ENCODE results near the gene MRPL55.

The MRPL55 gene

GRCh38 chr1:228070173-228070572, 38.9 kb downstream of the MRPL55 start:
- no peak for ATAC-seq
- Mint-ChIP-seq H3K4me3 (no peak overlapping the region), H3K9me3 (no peaks in the 10 kb centered on the region), H3K27me3 (peaks cover 36% of the 10 kb centered on the region), H3K4me1 (peaks cover 21% of the 10 kb centered on the region), H3K27ac (no peak overlapping the region), H3K36me3 (no peaks in the 10 kb centered on the region)

GRCh38 chr1:228068359-228068758, 40.7 kb downstream of the MRPL55 start:
- H3K27ac Mint-ChIP-seq: no peak overlapping the region
- peaks cover 14% of the 10 kb centered on the region for H3K4me1 Mint-ChIP-seq
- H3K36me3 Mint-ChIP-seq: no peaks in the 10 kb centered on the region
- no peaks in the 10 kb centered on the region for H3K9me3 Mint-ChIP-seq
- ATAC-seq: no peak
- H3K27me3 Mint-ChIP-seq: peaks cover 49% of the 10 kb centered on the region
- no peak overlapping the region for H3K4me3 Mint-ChIP-seq

DNA sequence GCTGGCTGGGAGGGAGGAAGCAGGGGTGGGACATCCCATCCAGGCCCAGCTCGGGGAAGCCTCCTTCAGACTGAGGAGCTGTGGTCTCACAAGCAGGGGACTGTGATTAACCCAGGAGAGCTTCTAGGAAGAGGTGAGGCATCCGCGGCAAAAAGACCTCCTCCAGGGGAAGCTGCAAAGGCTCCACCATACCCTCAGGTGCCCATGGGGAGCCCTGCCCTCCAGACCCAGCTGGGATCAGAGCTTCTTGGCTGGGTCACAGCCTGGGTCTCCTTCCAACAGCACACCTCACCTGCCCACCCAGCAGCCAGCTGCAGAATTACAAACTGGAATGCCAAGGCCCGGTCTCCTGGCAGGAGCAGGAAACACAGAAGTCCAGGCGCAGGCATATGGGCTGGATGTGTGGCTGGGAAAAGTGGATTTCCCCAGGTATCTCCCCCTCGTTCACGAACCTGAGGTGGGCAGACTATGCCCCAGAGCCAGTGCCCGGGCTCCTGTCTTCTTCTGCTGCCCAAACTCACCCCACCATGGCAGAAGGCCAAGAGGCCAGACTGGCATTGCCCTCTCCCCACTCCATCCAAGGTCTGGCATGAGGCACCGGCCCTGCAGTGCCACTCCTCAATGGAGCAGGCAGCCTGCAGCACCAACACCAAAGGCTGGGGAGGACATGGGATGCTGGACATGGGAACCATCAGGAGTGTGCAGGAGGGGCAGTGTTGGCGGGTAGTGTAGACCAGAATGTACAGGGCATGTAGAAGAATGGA, 42.0 kb downstream of the MRPL55 start:
- no peak for ATAC-seq
- no peaks in the 10 kb centered on the region for H3K9me3 Mint-ChIP-seq
- H3K27me3 Mint-ChIP-seq: peaks cover 62% of the 10 kb centered on the region
- H3K36me3 Mint-ChIP-seq: no peaks in the 10 kb centered on the region
- peaks cover 4% of the 10 kb centered on the region for H3K4me1 Mint-ChIP-seq
- no peak overlapping the region for H3K4me3 Mint-ChIP-seq
- no peak overlapping the region for H3K27ac Mint-ChIP-seq

- H3K36me3 Mint-ChIP-seq: no peaks in the 10 kb centered on the region
- H3K9me3 Mint-ChIP-seq: no peaks in the 10 kb centered on the region
- H3K4me3 Mint-ChIP-seq: no peak overlapping the region
- peaks cover 69% of the 10 kb centered on the region for H3K27me3 Mint-ChIP-seq
- no peak overlapping the region for H3K27ac Mint-ChIP-seq
- ATAC-seq: no peak
- H3K4me1 Mint-ChIP-seq: no peaks in the 10 kb centered on the region
These were observed 42.7 kb downstream of the MRPL55 start for GRCh38 chr1:228066416-228066815.

DNA sequence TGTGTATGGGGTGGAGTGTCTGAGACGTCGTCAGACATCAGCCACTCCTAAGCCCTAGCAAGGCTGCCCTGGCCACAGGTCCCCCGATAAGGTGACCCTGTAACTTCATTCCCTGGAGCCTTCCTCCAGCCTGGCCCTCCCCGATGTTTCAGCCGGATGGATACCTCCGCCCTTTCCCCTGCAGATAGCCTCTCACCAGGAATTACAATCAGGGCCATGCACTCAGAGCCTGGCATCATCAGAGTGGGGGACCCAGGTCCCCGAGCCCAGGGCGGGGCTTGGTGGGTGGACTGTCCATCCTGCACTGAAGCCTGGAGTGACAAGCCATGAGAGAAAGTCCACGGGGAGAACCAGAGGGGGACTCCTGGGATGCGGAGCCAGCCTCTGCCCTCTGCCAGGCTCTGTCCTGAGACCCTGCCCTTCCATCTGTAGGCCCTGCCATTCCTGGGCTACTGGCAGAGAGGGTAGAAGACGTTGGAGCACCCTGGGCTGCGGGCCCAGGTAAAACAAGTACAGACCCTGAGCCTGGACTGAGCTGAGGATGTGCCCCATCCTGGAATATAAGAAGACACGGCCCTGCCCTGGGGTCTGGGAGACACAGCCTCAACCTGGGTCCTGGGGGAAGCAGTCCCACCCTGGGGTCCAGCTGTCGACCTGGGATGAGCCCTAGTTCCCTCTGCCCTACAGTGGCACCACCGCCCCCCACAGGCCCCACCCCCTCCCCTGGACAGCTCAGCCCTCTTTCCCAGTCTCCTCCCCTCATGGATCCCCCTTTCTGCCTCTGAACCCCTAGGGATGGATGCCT, 43.4 kb downstream of the MRPL55 start:
- no peaks in the 10 kb centered on the region for H3K9me3 Mint-ChIP-seq
- H3K27me3 Mint-ChIP-seq: peaks cover 75% of the 10 kb centered on the region
- no peaks in the 10 kb centered on the region for H3K36me3 Mint-ChIP-seq
- no peak overlapping the region for H3K4me3 Mint-ChIP-seq
- H3K27ac Mint-ChIP-seq: no peak overlapping the region
- peaks cover 7% of the 10 kb centered on the region for H3K4me1 Mint-ChIP-seq
- no peak for ATAC-seq

- Mint-ChIP-seq H3K27ac (no peak overlapping the region), H3K4me1 (peaks cover 11% of the 10 kb centered on the region), H3K4me3 (no peak overlapping the region), H3K9me3 (no peaks in the 10 kb centered on the region), H3K27me3 (peaks cover 82% of the 10 kb centered on the region), H3K36me3 (no peaks in the 10 kb centered on the region)
- no peak for ATAC-seq
These were observed 44.2 kb downstream of the MRPL55 start for GRCh38 chr1:228064741-228065542.

DNA sequence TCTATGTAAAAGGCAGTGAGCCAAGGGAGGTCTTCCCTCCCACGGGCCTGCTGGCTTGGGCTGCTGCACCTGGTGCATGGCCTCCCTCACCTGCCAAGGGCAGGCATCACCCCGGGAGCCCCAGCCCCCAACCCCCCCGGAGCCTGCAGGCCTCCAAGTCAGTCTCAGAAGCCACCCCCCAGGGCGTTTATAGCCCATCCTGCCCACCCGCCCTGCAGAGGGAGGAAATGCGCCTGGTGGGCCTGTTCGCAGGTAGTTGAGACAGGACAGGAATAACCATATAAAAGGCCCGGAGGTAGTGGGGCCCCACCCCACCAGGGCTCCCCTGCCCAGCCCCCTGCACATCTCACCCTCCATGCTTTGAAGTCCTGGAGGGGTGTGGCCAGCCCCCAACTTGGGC, 44.8 kb downstream of the MRPL55 start:
- H3K27me3 Mint-ChIP-seq: peaks cover 82% of the 10 kb centered on the region
- H3K36me3 Mint-ChIP-seq: no peaks in the 10 kb centered on the region
- no peak for ATAC-seq

GRCh38 chr1:228063251-228064191, 45.6 kb downstream of the MRPL55 start:
- no peak for ATAC-seq
- Mint-ChIP-seq H3K36me3 (no peaks in the 10 kb centered on the region), H3K4me1 (peaks cover 11% of the 10 kb centered on the region), H3K4me3 (no peak overlapping the region), H3K27me3 (peaks cover 83% of the 10 kb centered on the region), H3K9me3 (no peaks in the 10 kb centered on the region), H3K27ac (no peak overlapping the region)

More for the DNA sequence above, 44.8 kb downstream of the MRPL55 start:
- H3K27ac Mint-ChIP-seq: no peak overlapping the region
- H3K4me3 Mint-ChIP-seq: no peak overlapping the region
- H3K4me1 Mint-ChIP-seq: peaks cover 11% of the 10 kb centered on the region
- H3K9me3 Mint-ChIP-seq: no peaks in the 10 kb centered on the region

DNA sequence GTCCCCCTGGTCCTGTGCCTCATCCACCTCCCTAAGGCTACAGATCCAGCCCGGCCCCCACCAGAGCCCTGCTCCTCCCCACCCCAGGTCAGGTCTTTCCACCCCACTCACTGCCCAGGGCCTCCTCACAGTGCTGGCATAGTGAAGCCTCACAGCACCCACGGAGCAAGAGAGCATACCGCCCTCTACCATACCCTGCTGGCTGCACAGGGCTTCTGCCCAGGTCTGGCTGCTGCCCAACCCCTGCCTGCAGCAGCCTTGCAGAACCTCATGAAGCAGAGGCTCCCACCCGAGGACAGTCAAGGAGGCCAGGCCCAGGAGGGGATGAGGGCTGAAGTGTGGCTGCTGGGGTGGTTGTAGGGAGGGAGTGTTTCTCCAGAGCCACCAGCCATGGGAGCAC, 46.3 kb downstream of the MRPL55 start:
- H3K27ac Mint-ChIP-seq: no peak overlapping the region
- H3K9me3 Mint-ChIP-seq: no peaks in the 10 kb centered on the region
- H3K27me3 Mint-ChIP-seq: peaks cover 83% of the 10 kb centered on the region
- ATAC-seq: no peak
- no peaks in the 10 kb centered on the region for H3K36me3 Mint-ChIP-seq
- H3K4me3 Mint-ChIP-seq: no peak overlapping the region
- peaks cover 11% of the 10 kb centered on the region for H3K4me1 Mint-ChIP-seq

- Mint-ChIP-seq H3K9me3 (no peaks in the 10 kb centered on the region), H3K27me3 (peaks cover 83% of the 10 kb centered on the region), H3K4me1 (peaks cover 11% of the 10 kb centered on the region)
These were observed 46.9 kb downstream of the MRPL55 start for GRCh38 chr1:228062085-228062791.

GRCh38 chr1:228061411-228062084, 47.6 kb downstream of the MRPL55 start:
- H3K27me3 Mint-ChIP-seq: peaks cover 78% of the 10 kb centered on the region
- no peak overlapping the region for H3K27ac Mint-ChIP-seq
- H3K4me1 Mint-ChIP-seq: peaks cover 11% of the 10 kb centered on the region
- no peaks in the 10 kb centered on the region for H3K36me3 Mint-ChIP-seq
- no peak for ATAC-seq
- H3K9me3 Mint-ChIP-seq: no peaks in the 10 kb centered on the region
- no peak overlapping the region for H3K4me3 Mint-ChIP-seq

More at GRCh38 chr1:228062085-228062791, 46.9 kb downstream of the MRPL55 start:
- Mint-ChIP-seq H3K4me3 (no peak overlapping the region), H3K36me3 (no peaks in the 10 kb centered on the region), H3K27ac (no peak overlapping the region)
- ATAC-seq: no peak

GRCh38 chr1:228060458-228061190, 48.5 kb downstream of the MRPL55 start:
- H3K27ac Mint-ChIP-seq: no peak overlapping the region
- H3K9me3 Mint-ChIP-seq: no peaks in the 10 kb centered on the region
- peaks cover 69% of the 10 kb centered on the region for H3K27me3 Mint-ChIP-seq
- H3K4me1 Mint-ChIP-seq: peaks cover 11% of the 10 kb centered on the region
- no peak overlapping the region for H3K4me3 Mint-ChIP-seq
- H3K36me3 Mint-ChIP-seq: no peaks in the 10 kb centered on the region
- ATAC-seq: no peak
